MCF 10A (cell line): ENCODE measurements around the gene SRSF10. TPM values are rescaled to one million over a fixed set of nuclear protein-coding genes. Genes with fewer than 3 reads are reported as not detected.
"Not testable (repeated sequence)": the region's sequence is repeated elsewhere in the genome, so short reads cannot be mapped to it uniquely, and the experiment has no call there.

Experiments
- BruUV-seq: library from RNA; stranded (reverse); fragments of 400-500 nt; replicated peaks from 2 replicates; lab custom pipeline; 2021; lab: Mats Ljungman, UMichigan
- CTCF ChIA-PET: fragments of 300-600 bp; sonication (Branson Sonifier 250); formaldehyde crosslinking; extraction: SDS; loops from one replicate; lab custom pipeline; 2021; ENCODE audit warnings: antibody characterized with exemption, inconsistent platforms; lab: Yijun Ruan, JAX
- POLR2A ChIA-PET: fragments of 300-600, 350-650 bp; sonication (Branson Sonifier 250); formaldehyde crosslinking; extraction: SDS; loops from one replicate; lab custom pipeline; 2020; ENCODE audit warnings: antibody characterized with exemption, inconsistent platforms; lab: Yijun Ruan, JAX
- DNase-seq: peaks from one replicate; pipeline ENCODE4 v3.0.0-alpha.2; 2018; ENCODE audit not compliant: unreplicated experiment
- H3K27ac Mint-ChIP-seq: one replicate; pipeline ENCODE4 v1.8.0; 2022; ENCODE audit warnings: mild to moderate bottlenecking, low read depth, mixed read lengths; ENCODE audit not compliant: unreplicated experiment
- H3K27me3 Mint-ChIP-seq: one replicate; pipeline ENCODE4 v1.8.0; 2022; ENCODE audit warnings: mixed read lengths; ENCODE audit not compliant: insufficient read depth, unreplicated experiment
- H3K36me3 Mint-ChIP-seq: one replicate; pipeline ENCODE4 v1.8.0; 2022; ENCODE audit warnings: mild to moderate bottlenecking, moderate library complexity, mixed read lengths; ENCODE audit not compliant: insufficient read depth, unreplicated experiment
- H3K4me1 Mint-ChIP-seq: one replicate; pipeline ENCODE4 v1.8.0; 2022; ENCODE audit warnings: mixed read lengths; ENCODE audit not compliant: insufficient read depth, unreplicated experiment
- H3K4me3 Mint-ChIP-seq: one replicate; pipeline ENCODE4 v1.8.0; 2022; ENCODE audit warnings: mild to moderate bottlenecking, moderate library complexity, mixed read lengths; ENCODE audit not compliant: unreplicated experiment
- H3K9me3 Mint-ChIP-seq: one replicate; pipeline ENCODE4 v1.8.0; 2022; ENCODE audit warnings: mixed read lengths; ENCODE audit not compliant: unreplicated experiment
- intact Hi-C: fragments of 100-400 bp; cut with micrococcal nuclease; formaldehyde crosslinking; loops from 2 replicates; pipeline ENCODE4 v1.14.1; 2022
- total RNA-seq: library from RNA; stranded (reverse); gene quantifications from 2 replicates; pipeline ENCODE4 v1.2.3, GENCODE V29; 2022
- TF ChIP-seq, protein P1 (sequence below): fragments of 200-600 bp; IDR thresholded peaks from one replicate; pipeline ENCODE4 v1.8.0; 2022; ENCODE audit warnings: antibody characterized with exemption, mild to moderate bottlenecking; ENCODE audit not compliant: unreplicated experiment

Gene SRSF10
- total RNA-seq, 1 experiment from 2014 or later: 134 TPM

DNA sequence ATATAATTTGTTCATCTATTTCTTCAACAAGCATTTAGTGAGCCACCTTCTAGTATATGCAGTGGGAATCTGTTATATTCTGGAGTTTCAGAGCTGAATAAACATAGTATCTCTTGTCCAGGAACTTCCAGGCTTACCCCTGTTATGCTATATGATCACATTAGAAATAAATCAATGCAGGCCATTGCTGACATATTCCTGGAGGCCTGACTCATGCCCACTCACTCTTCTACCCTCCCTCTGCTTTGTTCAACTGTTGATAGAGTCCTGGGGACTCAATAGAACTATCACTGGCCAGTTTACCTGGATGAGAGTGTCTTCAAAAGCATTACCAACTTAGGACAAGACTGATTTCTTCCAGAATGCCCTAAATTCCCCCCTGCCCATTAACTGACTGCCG is 29.3 kb upstream of the SRSF10 start:
- no TSS peak for BruUV-seq
- Mint-ChIP-seq H3K27me3 (no peaks in the 10 kb centered on the region), H3K4me3 (no peak overlapping the region), H3K36me3 (no peaks in the 10 kb centered on the region), H3K4me1 (peaks cover 9% of the 10 kb centered on the region), H3K27ac (no peak overlapping the region), H3K9me3 (no peaks in the 10 kb centered on the region)
- CTCF ChIA-PET: no interaction called here
- intact Hi-C loops: no loop called here
- DNase-seq: peak; percentile 45
- TF ChIP-seq, protein P1, sequence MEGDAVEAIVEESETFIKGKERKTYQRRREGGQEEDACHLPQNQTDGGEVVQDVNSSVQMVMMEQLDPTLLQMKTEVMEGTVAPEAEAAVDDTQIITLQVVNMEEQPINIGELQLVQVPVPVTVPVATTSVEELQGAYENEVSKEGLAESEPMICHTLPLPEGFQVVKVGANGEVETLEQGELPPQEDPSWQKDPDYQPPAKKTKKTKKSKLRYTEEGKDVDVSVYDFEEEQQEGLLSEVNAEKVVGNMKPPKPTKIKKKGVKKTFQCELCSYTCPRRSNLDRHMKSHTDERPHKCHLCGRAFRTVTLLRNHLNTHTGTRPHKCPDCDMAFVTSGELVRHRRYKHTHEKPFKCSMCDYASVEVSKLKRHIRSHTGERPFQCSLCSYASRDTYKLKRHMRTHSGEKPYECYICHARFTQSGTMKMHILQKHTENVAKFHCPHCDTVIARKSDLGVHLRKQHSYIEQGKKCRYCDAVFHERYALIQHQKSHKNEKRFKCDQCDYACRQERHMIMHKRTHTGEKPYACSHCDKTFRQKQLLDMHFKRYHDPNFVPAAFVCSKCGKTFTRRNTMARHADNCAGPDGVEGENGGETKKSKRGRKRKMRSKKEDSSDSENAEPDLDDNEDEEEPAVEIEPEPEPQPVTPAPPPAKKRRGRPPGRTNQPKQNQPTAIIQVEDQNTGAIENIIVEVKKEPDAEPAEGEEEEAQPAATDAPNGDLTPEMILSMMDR: no peak
- POLR2A ChIA-PET: interaction anchor here (1.3 to 2.2 kb wide), 3 partner anchors 10 to 54 kb away, joined by 3 to 6 read pairs (median 6); partner anchors contain the start of gene SRSF10

DNA sequence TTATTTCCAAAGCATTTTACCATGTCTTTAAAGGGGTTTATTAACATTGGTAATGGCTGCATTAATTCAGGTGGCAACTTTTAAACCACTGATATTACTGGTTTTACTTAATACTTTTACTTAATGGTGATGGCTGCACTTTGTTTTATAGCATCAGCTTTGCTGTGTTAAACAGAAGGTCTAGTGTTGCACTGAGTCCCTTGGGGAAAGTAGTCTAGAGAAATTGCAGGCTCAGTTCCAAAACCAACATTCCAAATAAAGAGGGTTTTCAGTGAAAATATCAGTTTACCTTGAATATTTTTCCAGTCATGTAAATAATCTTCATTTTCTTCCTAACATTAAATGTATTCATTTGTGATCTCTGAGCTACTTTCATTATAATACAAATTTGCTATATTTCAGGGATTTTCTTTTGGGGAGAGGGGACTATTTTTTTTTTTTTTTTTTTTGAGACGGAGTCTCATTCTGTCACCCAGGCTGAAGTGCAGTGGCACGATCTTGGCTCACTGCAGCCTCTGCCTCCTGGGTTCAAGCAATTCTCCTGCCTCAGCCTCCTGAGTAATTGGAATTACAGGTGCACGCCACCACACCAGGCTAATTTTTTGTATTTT is 28.6 kb upstream of the SRSF10 start:
- intact Hi-C loops, H3K4me3 Mint-ChIP-seq, H3K9me3 Mint-ChIP-seq, BruUV-seq, CTCF ChIA-PET, H3K36me3 Mint-ChIP-seq, H3K27ac Mint-ChIP-seq, H3K27me3 Mint-ChIP-seq: not testable (repeated sequence)
- peaks cover 13% of the 10 kb centered on the region for H3K4me1 Mint-ChIP-seq
- POLR2A ChIA-PET: interaction anchor here (0.6 to 2.2 kb wide), 4 partner anchors 11 to 309 kb away, joined by 3 to 6 read pairs (median 4); partner anchors contain the start of gene SRSF10
- DNase-seq: peak; percentile 44

DNA sequence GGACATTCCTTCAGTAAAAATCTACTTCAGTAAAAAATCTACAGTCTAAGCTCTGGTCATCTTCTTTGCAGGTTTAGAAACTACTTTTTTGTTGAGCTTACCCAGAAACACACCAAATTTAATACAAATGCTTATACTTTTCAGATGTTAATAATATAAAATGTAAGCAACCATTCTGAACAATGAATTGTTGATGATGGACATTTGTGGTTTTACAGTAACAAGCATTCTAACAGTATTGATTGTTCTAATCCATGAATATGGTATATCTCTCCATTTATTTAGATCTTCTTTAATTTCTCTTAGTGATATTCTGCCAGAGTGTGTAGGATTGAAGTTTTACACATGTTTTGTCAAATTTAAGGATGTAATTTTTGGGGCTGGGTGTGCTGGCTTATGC is 27.0 kb upstream of the SRSF10 start:
- TF ChIP-seq, protein P1: no peak
- H3K36me3 Mint-ChIP-seq: no peaks in the 10 kb centered on the region
- H3K9me3 Mint-ChIP-seq: no peaks in the 10 kb centered on the region
- DNase-seq: no peak
- BruUV-seq: no TSS peak
- ChIA-PET CTCF (interaction anchor here (0.5 kb wide), 1 partner anchor 16 kb away, joined by 3 read pairs; no protein-coding TSS in a partner anchor), POLR2A (interaction anchor here (0.6 to 1.3 kb wide), 5 partner anchors 10 to 430 kb away, joined by 3 to 4 read pairs (median 3); no protein-coding TSS in a partner anchor)
- H3K4me1 Mint-ChIP-seq: peaks cover 18% of the 10 kb centered on the region
- no peak overlapping the region for H3K27ac Mint-ChIP-seq
- intact Hi-C loops: no loop called here
- H3K4me3 Mint-ChIP-seq: no peak overlapping the region
- H3K27me3 Mint-ChIP-seq: no peaks in the 10 kb centered on the region

DNA sequence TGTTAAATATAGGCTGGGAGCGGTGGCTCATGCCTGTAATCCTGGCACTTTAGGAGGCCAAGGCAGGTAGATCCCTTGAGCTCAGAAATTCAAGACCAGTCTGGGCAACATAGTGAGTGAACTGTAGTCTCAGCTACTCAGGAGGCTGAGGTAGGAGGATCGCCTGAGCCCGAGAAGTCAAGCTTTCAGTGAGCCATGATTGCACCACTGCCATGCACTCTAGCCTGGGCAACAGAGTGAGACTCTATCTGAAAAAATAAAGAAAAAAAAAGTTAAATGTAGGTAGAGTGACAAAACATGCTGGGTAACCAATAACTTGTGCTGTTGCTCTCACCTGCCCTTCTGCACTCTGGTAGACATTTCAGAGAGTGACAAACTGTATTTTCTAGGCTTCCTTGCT is 25.0 kb upstream of the SRSF10 start:
- TF ChIP-seq, protein P1: no peak
- CTCF ChIA-PET: interaction anchor here (0.6 to 1.6 kb wide), 2 partner anchors 23 to 67 kb away, joined by 4 to 7 read pairs; no protein-coding TSS in a partner anchor
- POLR2A ChIA-PET: interaction anchor here (1.4 kb wide), 1 partner anchor 41 kb away, joined by 3 read pairs; no protein-coding TSS in a partner anchor
- Mint-ChIP-seq H3K27ac (no peak overlapping the region), H3K4me3 (no peak overlapping the region), H3K4me1 (peaks cover 18% of the 10 kb centered on the region), H3K27me3 (no peaks in the 10 kb centered on the region), H3K36me3 (no peaks in the 10 kb centered on the region), H3K9me3 (no peaks in the 10 kb centered on the region)
- DNase-seq: no peak
- BruUV-seq: no TSS peak
- intact Hi-C loops: no loop called here
